BJ (cell line): ENCODE measurements around the gene AQP6. TPM values are rescaled to one million over a fixed set of nuclear protein-coding genes. Genes with fewer than 3 reads are reported as not detected.

ENCODE experiments used
- CTCF ChIA-PET: fragments of 350-600 bp; formaldehyde crosslinking; extraction: SDS; loops from one replicate; lab custom pipeline; 2021; ENCODE audit warnings: antibody characterized with exemption, inconsistent platforms; lab: Yijun Ruan, JAX
- POLR2A ChIA-PET: fragments of 300-600 bp; sonication (Branson Sonifier 250); formaldehyde crosslinking; extraction: SDS; loops from one replicate; lab custom pipeline; 2021; ENCODE audit warnings: antibody characterized with exemption; lab: Charles Lee
- DNase-seq: peaks from one replicate; pipeline ENCODE4 v3.0.0-alpha.2; 2011; ENCODE audit warnings: low read depth
- H3K27me3 ChIP-seq: 2 replicates; pipeline ENCODE4 v1.6.0; 2011; ENCODE audit warnings: low read length; ENCODE audit not compliant: control insufficient read depth, insufficient read depth
- H3K36me3 ChIP-seq: 2 replicates; pipeline ENCODE4 v1.5.1; 2011; ENCODE audit warnings: low read length; ENCODE audit not compliant: control insufficient read depth, insufficient read depth
- H3K4me3 ChIP-seq: 2 replicates; pipeline ENCODE4 v1.5.1; 2011; ENCODE audit warnings: low read depth, mild to moderate bottlenecking, control low read depth, low read length
- polyA plus RNA-seq: library from polyadenylated mRNA; depleted of rRNA; stranded (reverse); fragments of >200 nt; gene quantifications from 2 replicates; pipeline ENCODE4 v1.2.3, GENCODE V29; 2011
- TF ChIP-seq, protein P1 (sequence below): IDR thresholded peaks from 2 replicates; pipeline ENCODE4 v1.5.1; 2011; ENCODE audit warnings: low read depth, mild to moderate bottlenecking, control low read depth, inconsistent platforms, low read length, moderate library complexity; ENCODE audit not compliant: insufficient read depth

The AQP6 gene
- polyA plus RNA-seq, 1 experiment: not detected

DNA sequence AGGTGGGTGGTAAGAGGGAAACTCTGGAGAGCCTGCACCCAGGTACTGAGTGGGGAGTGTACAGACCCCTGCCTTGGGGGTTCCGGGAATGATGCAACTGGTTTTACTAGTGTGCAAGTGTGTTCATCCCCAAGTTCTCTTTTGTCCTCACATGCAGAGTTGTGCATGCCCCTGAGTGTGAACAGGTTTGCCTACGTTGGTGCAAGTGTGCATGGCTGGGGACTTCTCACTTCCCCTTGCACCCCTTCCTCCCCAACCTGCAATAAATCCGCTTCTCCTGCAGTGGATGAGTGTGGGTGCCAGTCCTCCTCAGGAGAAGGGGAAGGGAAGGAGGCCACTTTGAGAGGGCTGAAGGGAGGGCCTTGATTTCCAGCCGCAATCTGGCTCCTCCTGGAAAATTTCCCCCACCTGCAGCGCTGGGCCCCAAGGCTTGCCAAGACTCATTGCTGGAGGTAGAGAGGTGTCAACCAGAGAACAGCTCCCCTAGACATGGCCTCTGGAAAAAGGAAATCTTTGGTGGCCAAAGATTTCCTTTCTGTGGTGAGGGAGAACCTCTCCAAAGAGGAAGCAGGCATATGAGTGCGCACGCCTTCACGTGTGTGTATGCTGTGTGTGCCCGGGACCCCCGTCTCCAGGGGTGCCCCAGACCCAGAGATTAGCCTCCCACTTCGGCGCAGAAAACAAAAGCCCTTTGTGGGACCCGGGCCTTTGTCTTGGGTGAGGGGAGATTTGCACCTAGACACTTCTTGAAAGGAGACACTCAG lies 16.7 kb upstream of the AQP6 start:
- Histone ChIP-seq H3K4me3 (no peak overlapping the region), H3K27me3 (peaks cover 45% of the 10 kb centered on the region), H3K36me3 (no peaks in the 10 kb centered on the region)
- ChIA-PET CTCF (interaction anchor here (1.0 to 4.2 kb wide), 3 partner anchors 11 to 114 kb away, joined by 3 to 27 read pairs (median 23); no protein-coding TSS in a partner anchor), POLR2A (no interaction called here)
- TF ChIP-seq, protein P1, sequence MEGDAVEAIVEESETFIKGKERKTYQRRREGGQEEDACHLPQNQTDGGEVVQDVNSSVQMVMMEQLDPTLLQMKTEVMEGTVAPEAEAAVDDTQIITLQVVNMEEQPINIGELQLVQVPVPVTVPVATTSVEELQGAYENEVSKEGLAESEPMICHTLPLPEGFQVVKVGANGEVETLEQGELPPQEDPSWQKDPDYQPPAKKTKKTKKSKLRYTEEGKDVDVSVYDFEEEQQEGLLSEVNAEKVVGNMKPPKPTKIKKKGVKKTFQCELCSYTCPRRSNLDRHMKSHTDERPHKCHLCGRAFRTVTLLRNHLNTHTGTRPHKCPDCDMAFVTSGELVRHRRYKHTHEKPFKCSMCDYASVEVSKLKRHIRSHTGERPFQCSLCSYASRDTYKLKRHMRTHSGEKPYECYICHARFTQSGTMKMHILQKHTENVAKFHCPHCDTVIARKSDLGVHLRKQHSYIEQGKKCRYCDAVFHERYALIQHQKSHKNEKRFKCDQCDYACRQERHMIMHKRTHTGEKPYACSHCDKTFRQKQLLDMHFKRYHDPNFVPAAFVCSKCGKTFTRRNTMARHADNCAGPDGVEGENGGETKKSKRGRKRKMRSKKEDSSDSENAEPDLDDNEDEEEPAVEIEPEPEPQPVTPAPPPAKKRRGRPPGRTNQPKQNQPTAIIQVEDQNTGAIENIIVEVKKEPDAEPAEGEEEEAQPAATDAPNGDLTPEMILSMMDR: no peak
- no peak for DNase-seq

DNA sequence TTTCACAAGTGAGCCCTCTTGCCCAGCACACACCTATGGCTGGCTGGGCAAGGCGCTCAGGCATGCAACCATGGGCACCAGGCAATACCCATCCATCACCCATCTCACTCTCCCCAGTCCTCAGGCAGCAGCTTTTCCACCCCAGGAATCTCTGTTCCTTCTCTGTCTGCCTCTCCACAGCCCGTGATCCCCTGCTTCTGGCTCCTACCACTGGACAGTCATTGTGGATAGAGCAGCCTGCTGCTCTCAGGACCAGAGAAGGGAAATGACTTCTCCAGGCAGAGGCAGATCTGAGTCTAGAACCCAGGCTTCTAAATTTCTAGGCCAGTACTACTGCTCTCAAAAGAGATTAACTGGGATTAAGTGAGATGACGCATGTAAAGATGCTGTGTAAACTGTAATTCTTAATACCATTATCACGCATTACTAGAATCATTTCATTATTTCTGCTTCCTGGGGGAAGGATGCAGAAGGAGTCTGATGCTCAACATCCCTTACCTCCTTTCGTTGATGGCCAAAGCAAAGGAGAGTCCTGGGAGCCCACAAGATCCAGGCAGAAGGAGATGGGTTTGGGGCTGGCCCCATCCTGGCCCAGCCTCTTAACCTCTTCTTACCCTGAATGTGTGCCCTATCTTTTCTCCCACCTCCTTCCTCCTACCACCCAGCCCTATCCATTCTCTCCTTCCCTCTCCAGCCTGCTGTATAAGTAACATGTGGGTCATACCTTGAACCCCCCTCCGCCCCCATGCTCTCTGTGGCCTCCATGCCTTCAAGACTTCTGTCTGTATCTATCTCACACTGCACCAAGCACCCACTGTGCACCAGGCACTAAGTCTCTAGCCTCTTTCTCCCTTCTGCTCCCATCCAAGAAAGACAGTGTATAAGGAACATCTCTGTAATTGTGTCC lies 15.8 kb upstream of the AQP6 start:
- H3K36me3 ChIP-seq: no peaks in the 10 kb centered on the region
- peaks cover 46% of the 10 kb centered on the region for H3K27me3 ChIP-seq
- H3K4me3 ChIP-seq: no peak overlapping the region
- CTCF ChIA-PET: interaction anchor here (2.5 to 20.0 kb wide), 6 partner anchors 10 to 110 kb away, joined by 18 to 578 read pairs (median 25); partner anchors contain the start of gene ASIC1
- TF ChIP-seq, protein P1: no peak
- no peak for DNase-seq
- POLR2A ChIA-PET: no interaction called here

DNA sequence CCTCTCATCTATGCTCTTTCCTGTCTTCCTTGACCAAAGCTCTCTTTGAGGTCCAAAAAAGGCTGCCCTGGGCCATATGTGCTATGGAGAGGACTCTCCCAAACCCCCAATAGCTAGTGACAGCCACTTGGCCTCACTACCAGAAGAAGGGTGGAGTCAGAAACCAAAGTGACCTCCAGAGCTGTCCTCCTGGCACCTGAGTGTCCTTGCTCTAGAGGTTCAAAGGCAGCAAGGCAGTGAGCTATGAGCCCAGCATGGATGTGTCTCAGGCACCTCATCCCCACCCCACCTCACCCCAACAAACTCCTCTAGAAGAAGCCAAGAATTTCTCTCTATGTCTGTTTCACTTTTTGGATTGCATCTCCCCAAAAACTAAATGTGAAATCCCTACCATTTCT lies 15.2 kb upstream of the AQP6 start:
- ChIA-PET CTCF (interaction anchor here (0.8 to 20.0 kb wide), 6 partner anchors 9 to 110 kb away, joined by 3 to 578 read pairs (median 19); partner anchors contain the start of gene ASIC1), POLR2A (no interaction called here)
- Histone ChIP-seq H3K4me3 (no peak overlapping the region), H3K36me3 (no peaks in the 10 kb centered on the region), H3K27me3 (peaks cover 48% of the 10 kb centered on the region)
- DNase-seq: no peak
- TF ChIP-seq, protein P1: no peak

DNA sequence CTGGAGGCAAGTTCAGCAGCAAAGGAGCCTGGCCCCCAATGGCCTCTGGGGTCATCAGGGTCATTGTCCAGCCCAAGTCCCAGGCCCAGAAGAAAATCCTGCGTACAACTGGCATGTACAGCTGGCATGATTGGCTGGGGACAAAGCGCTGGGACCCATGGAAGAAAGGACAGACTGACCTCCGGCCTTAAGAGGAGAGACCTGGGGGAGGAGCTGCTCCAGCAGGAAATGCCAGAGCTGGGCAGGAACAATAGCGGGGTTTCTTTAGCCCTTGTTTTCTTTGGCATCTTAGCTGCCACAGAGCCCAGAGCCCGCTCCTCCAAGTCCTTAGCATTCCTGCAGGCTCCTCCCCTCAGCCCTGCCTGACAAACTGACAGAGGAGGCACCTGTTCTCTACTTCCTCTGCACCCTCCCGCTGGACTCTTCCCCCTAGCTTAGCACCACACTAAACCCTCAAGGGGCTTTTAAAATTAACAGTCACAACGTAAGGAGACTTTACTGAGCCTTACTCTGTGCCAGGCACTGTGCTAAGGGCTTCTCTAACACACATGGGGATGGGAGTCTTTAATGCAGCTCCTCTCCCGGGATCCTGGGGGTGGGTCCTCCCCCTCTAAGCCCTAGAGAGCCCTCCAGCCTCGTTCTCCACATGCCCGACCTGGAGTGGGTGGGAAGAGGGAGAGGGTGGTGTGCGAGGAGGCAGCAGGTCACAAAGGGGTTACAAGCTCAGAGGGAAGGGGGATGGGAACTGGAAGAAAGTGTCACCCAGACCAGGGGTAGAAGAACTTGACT lies 12.9 kb upstream of the AQP6 start:
- TF ChIP-seq, protein P1: no peak
- DNase-seq: no peak
- POLR2A ChIA-PET: no interaction called here
- CTCF ChIA-PET: interaction anchor here (0.5 to 20.0 kb wide), 11 partner anchors 7 to 107 kb away, joined by 3 to 578 read pairs (median 6); partner anchors contain the start of genes AQP2 and ASIC1
- H3K27me3 ChIP-seq: peaks cover 54% of the 10 kb centered on the region
- no peaks in the 10 kb centered on the region for H3K36me3 ChIP-seq
- H3K4me3 ChIP-seq: no peak overlapping the region
